GM19035 (cell line): Measurements from ENCODE around the gene LDB3.

Source experiments
- ATAC-seq: cut with Tn5 transposase; IDR thresholded peaks from one replicate; pipeline ENCODE4 v1.9.1; 2021; ENCODE audit not compliant: unreplicated experiment

LDB3 gene

GRCh38 chr10:86650151-86650550, 18.2 kb upstream of the LDB3 start:
- no peak for ATAC-seq

- ATAC-seq, result no peak
Measured at GRCh38 chr10:86651021-86651471, 17.3 kb upstream of the LDB3 start.

GRCh38 chr10:86651631-86652331, 16.5 kb upstream of the LDB3 start:
- ATAC-seq, result no peak

- no peak for ATAC-seq
Measured at GRCh38 chr10:86652361-86653202, 15.7 kb upstream of the LDB3 start.

GRCh38 chr10:86653379-86653778, 14.9 kb upstream of the LDB3 start:
- ATAC-seq, result no peak

- no peak for ATAC-seq
Measured at GRCh38 chr10:86653987-86654386, 14.3 kb upstream of the LDB3 start.

- ATAC-seq, result no peak
Measured at GRCh38 chr10:86654411-86655172, 13.7 kb upstream of the LDB3 start, which contains the start of gene OPN4. OPN4 (plus strand) TSS chr10:86654547; CDS start chr10:86654784, 237 bp downstream.

GRCh38 chr10:86655173-86655540, 13.2 kb upstream of the LDB3 start:
- ATAC-seq, result no peak

- no peak for ATAC-seq
Measured at GRCh38 chr10:86655596-86655995, 12.7 kb upstream of the LDB3 start.

GRCh38 chr10:86657011-86657395, 11.3 kb upstream of the LDB3 start:
- no peak for ATAC-seq

- ATAC-seq, result no peak
Measured at GRCh38 chr10:86657396-86658011, 10.8 kb upstream of the LDB3 start.

GRCh38 chr10:86658261-86658741, 10.0 kb upstream of the LDB3 start:
- ATAC-seq, result no peak

GRCh38 chr10:86658751-86659150, 9.6 kb upstream of the LDB3 start:
- ATAC-seq, result no peak

GRCh38 chr10:86659161-86659691, 9.1 kb upstream of the LDB3 start:
- no peak for ATAC-seq

- no peak for ATAC-seq
Measured at GRCh38 chr10:86659721-86660453, 8.4 kb upstream of the LDB3 start.

- ATAC-seq, result no peak
Measured at GRCh38 chr10:86661161-86662025, 6.9 kb upstream of the LDB3 start.

GRCh38 chr10:86662186-86663045, 5.9 kb upstream of the LDB3 start:
- ATAC-seq, result no peak

- no peak for ATAC-seq
Measured at GRCh38 chr10:86663046-86663345, 5.3 kb upstream of the LDB3 start.
